HepG2 (cell line): ENCODE measurements around the gene RABL2A. TPM values are rescaled to one million over a fixed set of nuclear protein-coding genes. Genes with fewer than 3 reads are reported as not detected.
A peak's percentile ranks its signal among the peaks of the same experiment; 100 is the strongest.
"Not testable (repeated sequence)": the region's sequence is repeated elsewhere in the genome, so short reads cannot be mapped to it uniquely, and the experiment has no call there.

Source experiments
- ATAC-seq: fragments of 200-7000 bp; cut with Tn5 transposase; 3 replicates; pipeline ENCODE4 v1.9.1; 2020; ENCODE audit warnings: mild to moderate bottlenecking, moderate library complexity
- BruUV-seq: library from RNA; stranded (reverse); fragments of 400-500 nt; replicated peaks from 2 replicates; lab custom pipeline; 2021; lab: Mats Ljungman, UMichigan
- CTCF ChIA-PET: fragments of 300-600 bp; formaldehyde crosslinking; extraction: SDS; loops from one replicate; lab custom pipeline; 2021; ENCODE audit warnings: low total read pairs, inconsistent platforms, low intra/inter-chr PET ratio; lab: Yijun Ruan, JAX
- POLR2A ChIA-PET: fragments of 350-600 bp; sonication (Branson Sonifier 250); formaldehyde crosslinking; loops from one replicate; lab custom pipeline; 2020; ENCODE audit warnings: antibody characterized with exemption, inconsistent platforms; lab: Yijun Ruan, JAX
- DNase-seq: peaks from one replicate; pipeline ENCODE4 v3.0.0-alpha.2; 2015; ENCODE audit warnings: low spot score
- FAIRE-seq: peaks from 3 replicates; lab custom pipeline; 2011; peaks lifted over from hg19 to GRCh38; lab: Jason Lieb, UNC
- H2AFZ ChIP-seq: one replicate; pipeline ENCODE4 v1.6.1; 2011; ENCODE audit warnings: low read length, inconsistent platforms
- H3K27ac ChIP-seq: fragments of 300-600 bp; 3 replicates; pipeline ENCODE4 v1.8.0; 2011; ENCODE audit warnings: mixed run types, mild to moderate bottlenecking, mixed read lengths, low read length, inconsistent platforms; ENCODE audit not compliant: insufficient read depth; ENCODE audit errors: extremely low read length
- H3K27me3 ChIP-seq, 2 experiments: fragments of 200-600 bp in 1 of 2; 2 replicates in 1 of 2; 3 replicates in 1 of 2; pipeline versions ENCODE4 v1.6.0 to v1.8.0; 2011; ENCODE audit warnings: low read length in 2 of 2, mild to moderate bottlenecking in 2 of 2, moderate library complexity in 2 of 2, inconsistent platforms in 1 of 2; ENCODE audit not compliant: insufficient read depth in 2 of 2, control insufficient read depth in 1 of 2
- H3K36me3 ChIP-seq, 2 experiments: fragments of 200-600 bp in 1 of 2; replicated peaks in 1 of 2; 2 replicates in 1 of 2; 3 replicates in 1 of 2; pipeline versions ENCODE4 v1.5.1 to v1.8.0; 2011; ENCODE audit warnings: low read length in 2 of 2, inconsistent platforms in 1 of 2; ENCODE audit not compliant: insufficient read depth in 2 of 2, control insufficient read depth in 1 of 2
- H3K4me1 ChIP-seq: 2 replicates; pipeline ENCODE4 v1.5.1; 2012; ENCODE audit warnings: low read length, inconsistent platforms; ENCODE audit not compliant: insufficient read depth
- H3K4me2 ChIP-seq: 2 replicates; pipeline ENCODE4 v1.6.0; 2011; ENCODE audit warnings: low read depth, low read length, inconsistent platforms
- H3K4me3 ChIP-seq, 3 experiments: fragments of 200-600 bp in 1 of 3; sonication (generic), shearing (Covaris generic) in 1 of 3; replicated peaks in 1 of 3; 2 replicates each; pipeline ENCODE4 v1.5.1; 2011 to 2016; ENCODE audit warnings: low read length in 3 of 3, inconsistent platforms in 2 of 3, low read depth in 2 of 3, mild to moderate bottlenecking in 2 of 3, control low read depth in 1 of 3, mixed read lengths in 1 of 3; ENCODE audit not compliant: insufficient read depth in 1 of 3
- H3K79me2 ChIP-seq: one replicate; pipeline ENCODE4 v1.6.1; 2011; ENCODE audit warnings: low read length, inconsistent platforms; ENCODE audit not compliant: insufficient read depth
- H3K9ac ChIP-seq: 2 replicates; pipeline ENCODE4 v1.6.0; 2011; ENCODE audit warnings: mild to moderate bottlenecking, low read depth, low read length, inconsistent platforms; ENCODE audit not compliant: insufficient read depth
- H3K9me3 ChIP-seq: 2 replicates; pipeline ENCODE4 v1.5.1; 2012; ENCODE audit warnings: mild to moderate bottlenecking, low read length
- H4K20me1 ChIP-seq: 2 replicates; pipeline ENCODE4 v1.6.0; 2011; ENCODE audit warnings: inconsistent platforms, mild to moderate bottlenecking, low read length, moderate library complexity; ENCODE audit not compliant: insufficient read depth
- ARID2 ChIP-seq: sonication (generic); formaldehyde crosslinking; IDR thresholded peaks from 2 replicates; pipeline ENCODE4 v1.8.1; 2022; ENCODE audit warnings: mild to moderate bottlenecking, missing genetic modification reagents, borderline replicate concordance
- DRAP1 ChIP-seq: IDR thresholded peaks from 2 replicates; pipeline ENCODE4 v1.6.1; 2016; ENCODE audit warnings: missing genetic modification reagents, missing compliant biosample characterization
- FOXO1 ChIP-seq: sonication (generic); formaldehyde crosslinking; IDR thresholded peaks from 2 replicates; pipeline ENCODE4 v1.4.0; 2020; ENCODE audit warnings: missing genetic modification reagents
- GZF1 ChIP-seq: sonication (generic); formaldehyde crosslinking; IDR thresholded peaks from 2 replicates; pipeline ENCODE4 v1.5.1; 2020; ENCODE audit warnings: mild to moderate bottlenecking, missing genetic modification reagents
- ISX ChIP-seq: sonication (generic); formaldehyde crosslinking; conservative IDR thresholded peaks from 2 replicates; pipeline ENCODE4 v1.5.0; 2020; ENCODE audit warnings: missing genetic modification reagents
- NR0B2 ChIP-seq: sonication (generic); formaldehyde crosslinking; IDR thresholded peaks from 2 replicates; pipeline ENCODE4 v1.4.0; 2020; ENCODE audit warnings: mild to moderate bottlenecking, missing genetic modification reagents
- ZBTB21 ChIP-seq: sonication (generic); formaldehyde crosslinking; IDR thresholded peaks from 2 replicates; pipeline ENCODE4 v1.4.0; 2020; ENCODE audit warnings: missing genetic modification reagents
- ZBTB7A ChIP-seq: sonication (generic); formaldehyde crosslinking; IDR thresholded peaks from 2 replicates; pipeline ENCODE4 v1.8.0; 2022; ENCODE audit warnings: mild to moderate bottlenecking, missing genetic modification reagents
- ZNF710 ChIP-seq: sonication (generic); formaldehyde crosslinking; IDR thresholded peaks from 2 replicates; pipeline ENCODE4 v1.5.0; 2020; ENCODE audit warnings: mild to moderate bottlenecking, missing genetic modification reagents, borderline replicate concordance
- WGBS: methylation state at CpG from one replicate; pipeline ENCODE4 v1.1.6; 2017; ENCODE audit warnings: low lambda C conversion rate; 5-methylcytosine and 5-hydroxymethylcytosine counted together
- in situ Hi-C: cut with HindIII; loops from 2 replicates; pipeline ENCODE4 v1.10.0; 2017; ENCODE audit warnings: low pct_unique_long_range_greater_than_20kb; ENCODE audit not compliant: extremely low pct_ligation_motif_present
- intact Hi-C: fragments of 100-400 bp; cut with micrococcal nuclease; formaldehyde crosslinking; loops from one replicate; pipeline ENCODE4 v1.10.0; 2022; ENCODE audit not compliant: unreplicated experiment
- polyA plus RNA-seq, 8 experiments: library from polyadenylated mRNA; depleted of rRNA in 3 of 8; stranded (reverse) in 7 of 8; unstranded in 1 of 8; fragments of >200 nt; fragmentation: Illumina TruSeq in 4 of 8; extraction: Trizol in 4 of 8; gene quantifications; 2 replicates each; pipeline versions ENCODE4 v1.2.1 to v1.2.3, GENCODE V29; 2011 to 2016; ENCODE audit warnings: low read depth in 4 of 8, missing spikeins in 1 of 8, mixed read lengths in 1 of 8; ENCODE audit not compliant: insufficient read depth in 1 of 8
- total RNA-seq, 5 experiments: library from RNA; depleted of rRNA; stranded (reverse); fragments of >200 nt; fragmentation: Illumina TruSeq; extraction: Trizol; gene quantifications; 2 replicates each; pipeline ENCODE4 v1.2.3, GENCODE V29; 2016; ENCODE audit warnings: low read depth in 1 of 5
- TF ChIP-seq, protein P1 (sequence below): IDR thresholded peaks from 2 replicates; pipeline ENCODE4 v1.6.1; 2016; ENCODE audit warnings: mild to moderate bottlenecking, missing biosample characterization, missing genetic modification reagents

RABL2A gene
- total and polyA plus RNA-seq, 2 of the 13 experiments (the other 11 are each of a cell fraction or from before 2014, with no cell fraction given) = 9.6 to 13.4 TPM

DNA sequence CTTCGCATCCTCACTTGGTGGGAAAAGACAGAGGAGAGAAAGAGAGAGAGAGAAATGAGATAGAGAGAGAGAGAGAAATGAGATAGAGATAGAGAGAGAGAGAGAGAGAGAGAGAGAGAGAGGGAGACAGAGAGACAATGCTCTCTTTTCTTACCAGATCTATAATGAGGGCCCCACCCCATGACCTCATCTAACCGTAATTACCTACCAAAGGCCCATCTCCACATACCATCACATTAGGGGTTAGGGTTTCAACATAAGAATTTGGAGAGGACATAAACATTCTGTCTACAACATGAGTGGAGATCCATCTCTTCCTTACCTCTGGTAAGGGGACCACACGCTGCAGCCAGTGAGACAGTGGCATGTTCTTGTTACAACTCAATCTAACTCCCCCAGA is 44.6 kb upstream of the RABL2A start:
- BruUV-seq, intact Hi-C loops, CTCF ChIA-PET, in situ Hi-C loops, H3K9me3 ChIP-seq, H3K4me3 ChIP-seq, DNase-seq, H3K36me3 ChIP-seq, FAIRE-seq: not testable (repeated sequence)
- 0 out of 2 replicates have a peak, but pooled peaks have one; percentile 59 for TF ChIP-seq GZF1 (CRISPR knock-in tag)
- TF ChIP-seq, all 625 proteins: peak for 1; not testable (repeated sequence) for 624
- H2AFZ ChIP-seq, ATAC-seq, H3K27ac ChIP-seq, H3K9ac ChIP-seq, POLR2A ChIA-PET, H4K20me1 ChIP-seq, H3K79me2 ChIP-seq, H3K27me3 ChIP-seq: not testable (repeated sequence)
- H3K4me1 ChIP-seq = peaks cover 19% of the 10 kb centered on the region
- H3K4me2 ChIP-seq = peak overlapping the region; percentile 82
- 56% methylated on average over 3 of the region's 3 CpGs for WGBS

- Histone ChIP-seq H3K4me3 (peak overlapping the region; percentile 69 to 94 (median 92)), H3K27ac (peak overlapping the region; percentile 51), H3K4me2 (peak overlapping the region; percentile 82), H2AFZ (peak overlapping the region; percentile 67), H3K9ac (peak overlapping the region; percentile 75), H3K4me1 (peaks cover 19% of the 10 kb centered on the region)
- H3K36me3 ChIP-seq, CTCF ChIA-PET, FAIRE-seq, ATAC-seq, H4K20me1 ChIP-seq, H3K9me3 ChIP-seq, intact Hi-C loops, BruUV-seq, in situ Hi-C loops, H3K79me2 ChIP-seq, H3K27me3 ChIP-seq: not testable (repeated sequence)
- peak; percentile 59 for DNase-seq
- WGBS = under 1% methylated on average over 39 of the region's 63 CpGs
- POLR2A ChIA-PET = interaction anchor here (1.2 kb wide), 2 partner anchors 20 to 394 kb away, joined by 3 to 4 read pairs; no protein-coding TSS in a partner anchor
- peak; percentile 98 for TF ChIP-seq ZBTB7A (CRISPR knock-in tag)
- peak; percentile 87 for TF ChIP-seq ARID2 (CRISPR knock-in tag)
- TF ChIP-seq DRAP1 (CRISPR knock-in tag) = peak; percentile 65
- TF ChIP-seq, protein P1, sequence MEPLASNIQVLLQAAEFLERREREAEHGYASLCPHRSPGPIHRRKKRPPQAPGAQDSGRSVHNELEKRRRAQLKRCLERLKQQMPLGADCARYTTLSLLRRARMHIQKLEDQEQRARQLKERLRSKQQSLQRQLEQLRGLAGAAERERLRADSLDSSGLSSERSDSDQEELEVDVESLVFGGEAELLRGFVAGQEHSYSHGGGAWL (CRISPR knock-in tag) = peak; percentile 95
- peak; percentile 87 for TF ChIP-seq FOXO1
- TF ChIP-seq ZNF710 (CRISPR knock-in tag) = peak; percentile 74; the same call in 1 of the 2 replicates
- TF ChIP-seq NR0B2 (CRISPR knock-in tag) = 0 out of 2 replicates have a peak, but pooled peaks have one; percentile 62
- TF ChIP-seq ISX (CRISPR knock-in tag) = peak; percentile 74; the same call in 1 of the 2 replicates
- peak; percentile 59; the same call in 1 of the 2 replicates for TF ChIP-seq ZBTB21 (CRISPR knock-in tag)
These were observed 43.4 kb upstream of the RABL2A start for GRCh38 chr2:113583521-113584225.
